Left lobe of liver (tissue), 2 donors: ENCODE data around the gene GALNT12. TPM values are rescaled to one million over a fixed set of nuclear protein-coding genes. Genes with fewer than 3 reads are reported as not detected.

Experiments
- ATAC-seq: fragments of 200-7000 bp; cut with Tn5 transposase; one replicate; pipeline ENCODE4 v1.9.1; 2020; ENCODE audit warnings: mild to moderate bottlenecking, moderate library complexity
- DNase-seq: peaks from one replicate; pipeline ENCODE4 v3.0.0-alpha.2; 2020; ENCODE audit warnings: low spot score
- total RNA-seq: library from RNA; stranded (reverse); gene quantifications from one replicate; pipeline ENCODE4 v1.2.1, GENCODE V29; 2021
- donor health status: DM: no; HTN: no; CAD: no; lungs with moderate emphysema.
- donor health status: DM: no; HTN: yes; CAD: no.

The GALNT12 gene
- total RNA-seq, 1 donor from 2014 or later: 0.35 TPM

- no peak for DNase-seq
- ATAC-seq: no peak
These were observed 23.1 kb downstream of the GALNT12 start for GRCh38 chr9:98830554-98830953.

GRCh38 chr9:98831696-98832095, 24.2 kb downstream of the GALNT12 start:
- no peak for DNase-seq
- no peak for ATAC-seq

GRCh38 chr9:98832768-98833089, 25.3 kb downstream of the GALNT12 start:
- no peak for DNase-seq
- ATAC-seq: no peak

GRCh38 chr9:98833090-98833956, 25.9 kb downstream of the GALNT12 start:
- ATAC-seq (no peak), DNase-seq (no peak)

- no peak for DNase-seq
- no peak for ATAC-seq
These were observed 26.9 kb downstream of the GALNT12 start for GRCh38 chr9:98834386-98834785.

- ATAC-seq (no peak), DNase-seq (no peak)
These were observed 28.7 kb downstream of the GALNT12 start for GRCh38 chr9:98836206-98836605.

GRCh38 chr9:98837516-98837915, 30.0 kb downstream of the GALNT12 start:
- no peak for ATAC-seq
- DNase-seq: no peak

- DNase-seq: no peak
These were observed 30.8 kb downstream of the GALNT12 start for GRCh38 chr9:98838155-98838867.

GRCh38 chr9:98838868-98839565, 31.5 kb downstream of the GALNT12 start:
- ATAC-seq: no peak
- DNase-seq: no peak

More at GRCh38 chr9:98838155-98838867, 30.8 kb downstream of the GALNT12 start:
- no peak for ATAC-seq

- DNase-seq (no peak), ATAC-seq (no peak)
These were observed 32.3 kb downstream of the GALNT12 start for GRCh38 chr9:98839724-98840123.

GRCh38 chr9:98842510-98842909, 35.0 kb downstream of the GALNT12 start:
- DNase-seq: no peak
- ATAC-seq: no peak

- DNase-seq: no peak
- no peak for ATAC-seq
These were observed 38.6 kb downstream of the GALNT12 start for GRCh38 chr9:98846081-98846480.

- DNase-seq: no peak
- no peak for ATAC-seq
These were observed 39.4 kb downstream of the GALNT12 start for GRCh38 chr9:98846879-98847278.

- DNase-seq (peak; percentile 83), ATAC-seq (peak; percentile 100)
These were observed 41.1 kb downstream of the GALNT12 start for GRCh38 chr9:98848450-98849149.

GRCh38 chr9:98849563-98849962, 42.1 kb downstream of the GALNT12 start:
- DNase-seq (no peak), ATAC-seq (no peak)

GRCh38 chr9:98850851-98851729, 43.6 kb downstream of the GALNT12 start:
- no peak for ATAC-seq
- no peak for DNase-seq

- DNase-seq: no peak
- ATAC-seq: no peak
These were observed 44.4 kb downstream of the GALNT12 start for GRCh38 chr9:98851730-98852459.

GRCh38 chr9:98852460-98852734, 44.9 kb downstream of the GALNT12 start:
- ATAC-seq (no peak), DNase-seq (no peak)

GRCh38 chr9:98852961-98853360, 45.5 kb downstream of the GALNT12 start:
- ATAC-seq: no peak
- DNase-seq: no peak

GRCh38 chr9:98854266-98854665, 46.8 kb downstream of the GALNT12 start:
- no peak for ATAC-seq
- DNase-seq: no peak
